NCI-H1048 (cell line): ENCODE measurements around the gene CAPZA2.
"Not testable (repeated sequence)": the region's sequence is repeated elsewhere in the genome, so short reads cannot be mapped to it uniquely, and the experiment has no call there.

ENCODE experiments used
- DNase-seq: peaks from one replicate; lab custom pipeline; 2025; lab: John Stamatoyannopoulos, UW

CAPZA2 gene

DNA sequence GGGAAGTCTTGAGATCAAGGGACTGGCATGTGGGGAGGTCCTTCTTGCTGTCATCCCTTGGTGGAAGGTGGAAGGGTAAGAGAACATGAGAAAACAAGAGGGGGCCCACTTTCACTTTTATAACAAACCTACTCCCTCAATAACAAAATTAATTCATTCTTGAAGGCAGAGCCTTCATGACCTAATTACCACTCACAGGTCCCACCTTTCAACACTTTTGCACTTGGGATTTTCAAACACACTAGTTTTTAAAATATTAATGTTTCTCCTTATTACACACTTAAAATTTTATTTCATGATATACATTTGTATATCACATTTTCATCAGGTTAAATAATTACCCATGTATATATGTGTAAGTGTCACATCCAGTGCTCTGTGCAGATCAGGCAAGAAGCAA, 93.0 kb downstream of the CAPZA2 start:
- no peak for DNase-seq

DNA sequence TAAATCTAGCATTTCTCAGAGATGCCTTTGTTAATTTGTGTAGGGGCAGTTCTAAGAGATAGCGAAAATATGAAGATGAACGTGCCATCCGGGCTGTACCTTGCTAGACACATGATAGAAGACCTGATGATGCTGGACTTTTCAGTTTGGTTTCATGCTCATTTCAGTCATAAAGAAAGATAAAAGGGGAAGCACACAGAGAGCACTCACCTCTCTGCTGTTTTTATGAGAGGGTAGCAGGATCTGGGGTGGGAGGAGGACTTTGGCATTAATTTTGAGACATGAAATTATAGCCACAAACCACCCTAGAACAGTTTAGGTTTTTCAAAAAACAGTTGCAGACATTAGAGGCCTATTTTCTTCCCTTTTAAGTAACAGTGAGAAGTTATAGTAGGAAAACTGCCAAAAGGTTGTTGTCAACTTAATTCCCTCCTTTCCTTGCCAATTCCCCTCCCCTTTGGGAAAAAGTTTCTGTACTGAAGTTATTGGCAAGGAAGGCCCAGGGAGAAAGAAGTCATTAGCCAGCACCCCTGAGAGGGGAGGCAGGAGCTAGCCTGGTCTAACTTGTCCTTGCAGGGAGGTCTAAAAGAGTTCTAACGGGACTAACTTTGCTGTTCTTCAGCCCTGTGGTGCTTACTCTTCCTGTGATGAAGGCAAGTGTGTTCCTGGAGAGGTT, 93.6 kb downstream of the CAPZA2 start:
- DNase-seq, result no peak

DNA sequence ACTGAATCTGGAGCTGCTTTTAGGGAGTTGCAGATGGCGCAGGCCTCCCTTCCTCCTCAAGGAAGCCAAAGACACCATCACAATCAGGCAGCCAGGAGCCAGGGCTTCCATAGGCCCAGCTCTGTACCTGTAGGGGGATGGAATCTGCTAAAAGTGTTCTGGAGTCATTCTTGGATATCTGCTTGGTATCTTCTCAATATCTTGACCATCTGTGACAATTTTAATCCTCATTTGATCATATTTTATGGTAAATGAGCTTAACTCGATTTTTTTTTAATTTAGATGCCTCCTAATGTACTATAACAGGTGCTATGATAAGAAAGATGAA, 94.1 kb downstream of the CAPZA2 start:
- DNase-seq, result no peak

DNA sequence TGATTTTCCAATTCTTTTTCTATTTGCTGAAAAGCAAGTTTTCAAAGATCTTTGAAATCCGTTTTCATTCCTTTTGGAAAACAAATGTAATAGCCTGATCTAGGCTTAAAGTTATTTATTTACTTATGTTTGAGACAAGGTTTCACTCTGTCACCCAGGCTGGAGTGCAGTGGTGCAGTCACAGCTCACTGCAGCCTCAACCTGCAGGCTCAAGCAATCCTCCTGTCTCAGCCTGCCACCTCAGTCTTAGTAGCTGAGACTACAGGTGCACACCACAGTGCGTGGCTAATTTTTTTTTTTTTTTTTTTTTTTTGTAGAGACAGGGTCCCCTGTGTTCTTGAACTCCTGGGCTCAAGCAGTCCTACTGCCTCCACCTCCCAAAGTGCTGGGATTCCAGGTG, 95.5 kb downstream of the CAPZA2 start:
- no peak for DNase-seq

DNA sequence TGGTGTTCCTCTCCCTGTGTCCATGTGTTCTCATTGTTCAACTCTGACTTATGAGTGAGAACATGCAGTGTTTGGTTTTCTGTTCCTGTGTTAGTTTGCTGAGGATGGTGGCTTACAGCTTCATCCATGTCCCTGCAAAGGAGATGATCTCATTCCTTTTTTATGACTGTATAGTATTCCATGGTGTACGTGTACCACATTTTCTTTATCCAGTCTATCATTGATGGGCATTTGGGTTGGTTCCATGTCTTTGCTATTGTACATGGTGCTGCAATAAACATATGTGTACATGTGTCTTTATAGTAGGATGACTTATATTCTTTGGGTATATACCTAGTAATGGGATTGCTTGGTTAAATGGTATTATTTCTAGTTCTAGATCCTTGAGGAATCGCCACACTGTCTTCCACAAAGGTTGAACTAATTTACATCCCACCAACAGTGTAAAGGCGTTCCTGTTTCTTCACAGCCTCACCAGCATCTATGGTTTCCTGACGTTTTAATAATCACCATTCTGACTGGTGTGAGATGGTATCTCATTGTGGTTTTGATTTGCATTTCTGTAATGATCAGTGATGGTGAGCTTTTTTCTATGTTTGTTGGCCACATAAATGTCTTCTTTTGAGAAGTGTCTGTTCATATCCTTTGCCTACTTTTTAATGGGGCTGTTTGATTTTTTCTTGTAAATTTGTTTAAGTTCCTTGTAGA, 99.7 kb downstream of the CAPZA2 start:
- DNase-seq, result not testable (repeated sequence)

DNA sequence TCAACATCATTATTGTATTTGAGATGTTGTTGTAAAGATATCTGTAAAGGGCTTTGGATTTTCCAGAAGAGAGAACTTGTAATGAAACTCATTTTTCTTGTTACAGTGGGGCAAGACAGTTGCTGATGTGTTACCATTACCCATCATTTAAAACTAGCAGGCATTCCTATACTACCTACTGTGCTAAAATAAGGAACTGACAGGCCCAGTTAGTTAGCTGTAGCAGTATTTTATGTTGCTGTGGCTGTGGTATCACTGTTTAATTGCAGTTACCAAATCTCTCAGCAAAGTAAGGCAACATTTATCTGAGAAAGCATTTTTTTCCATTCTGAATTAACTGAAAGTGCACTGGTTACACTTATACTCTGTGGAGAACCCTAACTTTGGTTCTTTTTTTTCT, 100.8 kb downstream of the CAPZA2 start:
- no peak for DNase-seq

DNA sequence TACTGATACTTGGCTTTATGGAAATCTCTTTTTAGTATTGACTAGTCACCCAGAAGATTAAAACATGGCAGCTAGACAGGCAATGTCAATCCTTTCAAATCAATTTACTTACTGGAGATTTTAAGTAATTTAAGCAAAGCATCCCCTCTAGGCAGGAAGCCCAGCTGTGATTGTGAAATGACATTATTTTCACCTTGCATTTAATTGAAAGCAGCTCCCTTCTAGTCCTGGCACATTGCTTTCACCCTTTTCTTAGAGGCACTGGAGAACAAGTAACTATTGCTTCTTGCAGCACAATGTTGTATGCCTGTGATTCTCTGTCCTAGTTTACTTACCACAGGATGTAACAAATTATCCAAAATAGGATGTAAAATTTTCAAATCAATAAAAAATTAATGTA, 104.2 kb downstream of the CAPZA2 start:
- DNase-seq, result no peak

DNA sequence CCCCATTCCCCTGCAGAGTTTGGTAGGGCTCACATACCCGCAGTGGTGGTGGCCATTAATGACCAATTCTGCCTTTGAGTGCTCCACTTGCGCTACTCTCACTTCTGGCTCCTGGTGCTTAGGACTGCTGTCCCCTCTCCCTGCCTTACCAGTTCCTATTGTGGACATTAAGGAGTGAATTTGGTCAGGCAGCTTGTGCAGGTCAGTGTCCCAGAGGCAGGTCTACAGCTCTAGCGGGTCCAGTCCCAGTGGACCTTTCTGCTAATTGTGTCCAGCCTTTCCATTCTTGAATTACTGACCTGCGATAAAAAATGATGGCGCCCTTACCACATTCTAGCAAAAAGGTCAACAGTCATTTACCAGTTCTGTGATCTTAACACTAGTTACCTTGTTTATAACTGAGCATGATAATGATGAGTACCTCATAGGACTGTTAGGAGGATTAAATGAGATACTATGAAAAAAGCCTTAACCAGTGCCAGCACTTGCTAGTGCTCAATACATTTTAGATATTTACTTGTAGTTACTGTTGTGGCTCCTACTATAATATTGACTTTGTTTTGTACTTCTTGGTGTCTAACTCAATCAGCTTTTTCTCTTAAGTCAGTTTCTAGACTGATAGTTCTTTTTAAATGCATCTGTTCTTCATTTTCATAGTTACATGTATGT, 105.0 kb downstream of the CAPZA2 start:
- DNase-seq, result no peak

DNA sequence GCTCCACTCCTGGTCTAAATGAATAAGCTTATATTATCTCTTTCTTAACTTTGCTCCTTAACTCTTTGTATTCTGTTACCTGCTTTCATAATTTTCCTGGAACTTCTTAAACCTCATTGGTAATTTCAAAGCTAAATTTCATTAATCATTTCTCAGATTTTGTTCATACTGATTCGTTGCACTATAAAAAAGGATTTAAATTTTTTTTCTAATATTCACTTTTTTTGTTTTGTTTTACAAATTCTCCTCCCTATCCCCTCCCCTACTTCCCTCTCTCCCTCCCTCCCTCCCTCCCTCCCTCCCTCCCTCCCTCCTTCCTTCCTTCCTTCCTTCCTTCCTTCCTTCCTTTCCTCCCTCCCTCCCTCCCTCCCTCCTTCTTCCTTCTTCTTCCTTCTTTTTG, 105.6 kb downstream of the CAPZA2 start:
- DNase-seq, result no peak

DNA sequence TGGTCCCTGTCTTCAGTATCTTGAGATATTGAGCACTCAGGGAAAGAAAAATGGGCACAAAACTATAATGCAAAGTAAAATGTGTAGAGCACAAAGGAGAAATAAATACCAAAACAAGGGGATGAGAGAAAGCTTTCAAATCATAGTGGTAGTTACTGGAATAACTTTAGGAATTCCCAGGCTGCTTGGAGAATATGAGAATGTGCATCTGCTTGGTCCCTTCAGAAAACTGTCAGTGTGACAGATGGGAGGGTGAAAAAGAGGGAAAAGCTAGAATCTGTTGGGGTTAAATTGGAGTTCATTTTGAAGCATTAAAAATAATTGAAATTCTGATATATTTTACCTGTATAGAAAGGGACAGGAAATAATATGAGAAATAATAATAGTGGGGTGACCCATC, 106.2 kb downstream of the CAPZA2 start:
- DNase-seq, result no peak

DNA sequence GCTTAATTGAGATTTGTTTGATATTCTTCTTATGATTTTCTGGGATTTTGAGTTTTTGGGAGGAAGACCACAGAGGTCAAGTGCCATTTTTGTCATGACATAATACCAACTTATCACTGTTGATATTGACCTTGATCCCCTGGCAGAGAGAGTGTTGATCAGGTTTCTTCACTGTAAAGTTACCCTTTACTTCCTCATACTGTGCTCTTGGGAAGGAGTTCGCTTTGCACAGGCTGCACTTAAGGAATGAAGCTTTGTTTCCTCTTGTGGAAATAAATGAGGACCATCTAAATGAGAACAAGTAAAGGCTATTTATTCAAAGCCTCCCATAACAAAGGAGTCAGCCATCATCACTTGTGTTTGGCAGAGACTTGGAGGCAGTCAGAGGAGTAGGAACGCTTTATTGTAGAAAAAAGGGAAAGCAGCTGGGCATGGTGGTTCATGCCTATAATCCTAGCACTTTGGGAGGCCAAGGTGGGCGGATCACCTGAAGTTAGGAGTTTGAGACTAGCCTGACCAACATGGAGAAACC, 107.0 kb downstream of the CAPZA2 start:
- DNase-seq, result no peak

DNA sequence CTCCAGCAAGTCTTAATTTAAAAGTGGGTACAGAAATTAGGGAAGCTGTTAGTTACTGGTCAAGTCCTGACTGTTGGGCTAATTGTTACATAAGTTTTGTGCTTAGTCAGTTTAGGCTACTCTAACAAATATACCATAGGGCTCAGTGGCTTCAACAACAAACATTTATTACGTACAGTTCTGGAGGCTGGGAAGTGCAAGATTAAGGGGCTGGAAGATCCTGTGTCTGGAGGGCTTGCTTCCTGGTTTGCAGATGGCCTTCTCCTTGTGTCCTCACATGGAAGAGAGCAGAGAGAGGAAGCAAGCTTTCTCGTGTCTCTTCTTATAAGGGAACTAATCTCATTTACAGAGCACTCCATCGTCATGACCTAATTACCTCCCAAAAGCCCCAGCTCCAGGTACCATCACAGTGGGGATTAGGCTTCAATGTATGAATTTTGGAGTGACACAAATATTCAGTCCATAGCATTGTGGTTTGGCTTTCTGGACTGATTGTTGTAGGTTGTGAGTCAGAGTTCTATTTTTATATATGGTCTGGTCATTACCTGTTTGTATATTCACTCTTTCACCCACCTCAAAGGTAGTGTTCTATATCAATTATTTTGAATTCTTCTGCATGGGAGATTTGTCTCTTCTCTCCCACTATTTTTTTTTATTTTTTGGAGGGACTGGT, 108.0 kb downstream of the CAPZA2 start:
- no peak for DNase-seq

DNA sequence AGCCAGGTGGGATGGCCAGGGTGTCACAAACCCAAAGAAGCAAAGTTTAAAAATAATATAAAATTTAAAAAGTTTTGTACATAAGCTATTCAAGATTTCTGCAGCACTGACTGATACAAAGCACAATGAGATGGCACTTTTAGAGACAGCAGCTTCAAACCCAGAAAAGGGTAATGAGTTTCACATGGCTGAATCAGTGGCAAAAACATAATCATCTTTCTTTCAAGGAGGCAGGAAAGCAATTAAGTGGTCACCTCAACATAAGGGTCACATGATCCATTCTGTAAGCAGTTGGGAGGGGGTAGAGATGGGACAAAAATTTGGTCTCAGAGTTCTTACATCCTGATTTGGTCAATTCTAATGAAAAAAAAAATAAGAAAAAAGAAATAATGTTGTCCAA, 108.8 kb downstream of the CAPZA2 start:
- DNase-seq, result not testable (repeated sequence)
